SK-N-SH treated with all-trans-retinoic acid at 6 μM for 48 hours (cell line): ENCODE results near the gene ABCA7.

Source experiments
- ATAC-seq: fragments of 200-7000 bp; cut with Tn5 transposase; 3 replicates; pipeline ENCODE4 v1.9.1; 2020; ENCODE audit warnings: mild to moderate bottlenecking, moderate library complexity
- ARNTL ChIP-seq: fragments of 450-650 bp; formaldehyde crosslinking; IDR thresholded peaks from 2 replicates; pipeline ENCODE4 v1.5.0; 2020; ENCODE audit warnings: low read depth, mild to moderate bottlenecking, moderate library complexity, borderline replicate concordance
- BACH2 ChIP-seq: fragments of 250-450 bp; sonication (Bioruptor Pico); IDR thresholded peaks from 2 replicates; pipeline ENCODE4 v1.9.0; 2021; ENCODE audit warnings: mild to moderate bottlenecking, borderline replicate concordance
- CREB5 ChIP-seq: fragments of 250-450 bp; sonication (Bioruptor Pico); IDR thresholded peaks from 2 replicates; pipeline ENCODE4 v1.5.1; 2020; ENCODE audit warnings: low read depth, mild to moderate bottlenecking, moderate library complexity
- CSDC2 ChIP-seq: fragments of 250-450 bp; sonication (Bioruptor Pico); IDR thresholded peaks from 2 replicates; pipeline ENCODE4 v1.5.0; 2020; ENCODE audit warnings: mild to moderate bottlenecking, moderate library complexity
- CSRNP3 ChIP-seq: fragments of 250-450 bp; sonication (Bioruptor Pico); IDR thresholded peaks from 2 replicates; pipeline ENCODE4 v1.5.1; 2021; ENCODE audit warnings: mild to moderate bottlenecking, moderate library complexity
- GLIS3 ChIP-seq: fragments of 250-450 bp; sonication (Bioruptor Pico); IDR thresholded peaks from 2 replicates; pipeline ENCODE4 v1.5.0; 2020; ENCODE audit warnings: mild to moderate bottlenecking, moderate library complexity
- ISL1 ChIP-seq: fragments of 250-450 bp; sonication (Bioruptor Pico); IDR thresholded peaks from 2 replicates; pipeline ENCODE4 v2.1.2; 2022; ENCODE audit warnings: mild to moderate bottlenecking, moderate library complexity
- OSR1 ChIP-seq: fragments of 250-450 bp; sonication (Bioruptor Pico); IDR thresholded peaks from 2 replicates; pipeline ENCODE4 v1.8.0; 2022; ENCODE audit warnings: moderate library complexity, mild to moderate bottlenecking, inconsistent platforms
- PATZ1 ChIP-seq: fragments of 250-450 bp; sonication (Bioruptor Pico); IDR thresholded peaks from 2 replicates; pipeline ENCODE4 v1.8.0; 2020; ENCODE audit warnings: mild to moderate bottlenecking, moderate library complexity, borderline replicate concordance
- POU6F1 ChIP-seq: fragments of 250-450 bp; sonication (Bioruptor Pico); IDR thresholded peaks from 2 replicates; pipeline ENCODE4 v1.8.0; 2021; ENCODE audit warnings: low read depth, mild to moderate bottlenecking, moderate library complexity, borderline replicate concordance
- RARB ChIP-seq: fragments of 250-450 bp; sonication (Bioruptor Pico); IDR thresholded peaks from 2 replicates; pipeline ENCODE4 v1.8.0; 2021; ENCODE audit warnings: mild to moderate bottlenecking, moderate library complexity
- SNAI2 ChIP-seq: fragments of 250-450 bp; sonication (Bioruptor Pico); IDR thresholded peaks from 2 replicates; pipeline ENCODE4 v1.5.0; 2020; ENCODE audit warnings: mild to moderate bottlenecking, moderate library complexity
- TOX ChIP-seq: fragments of 250-450 bp; sonication (Bioruptor Pico); IDR thresholded peaks from 2 replicates; pipeline ENCODE4 v1.8.0; 2021; ENCODE audit warnings: mild to moderate bottlenecking, moderate library complexity, borderline replicate concordance
- TSHZ2 ChIP-seq: fragments of 250-450 bp; sonication (Bioruptor Pico); IDR thresholded peaks from 2 replicates; pipeline ENCODE4 v1.5.0; 2020; ENCODE audit warnings: mild to moderate bottlenecking, moderate library complexity
- ZC3H10 ChIP-seq: fragments of 250-450 bp; sonication (Bioruptor Pico); IDR thresholded peaks from 2 replicates; pipeline ENCODE4 v1.5.1; 2021; ENCODE audit warnings: mild to moderate bottlenecking, moderate library complexity
- ZFP3 ChIP-seq: fragments of 250-450 bp; sonication (Bioruptor Pico); IDR thresholded peaks from 2 replicates; pipeline ENCODE4 v1.5.0; 2020; ENCODE audit warnings: mild to moderate bottlenecking, moderate library complexity
- ZFP30 ChIP-seq: fragments of 450-650 bp; formaldehyde crosslinking; IDR thresholded peaks from 2 replicates; pipeline ENCODE4 v1.5.0; 2022; ENCODE audit warnings: mild to moderate bottlenecking, moderate library complexity
- ZNF565 ChIP-seq: fragments of 450-650 bp; formaldehyde crosslinking; conservative IDR thresholded peaks from 2 replicates; pipeline ENCODE4 v1.5.0; 2020; ENCODE audit warnings: low read depth, mild to moderate bottlenecking, moderate library complexity
- ZNF8 ChIP-seq: fragments of 450-650 bp; formaldehyde crosslinking; IDR thresholded peaks from 2 replicates; pipeline ENCODE4 v1.5.0; 2020; ENCODE audit warnings: mild to moderate bottlenecking, moderate library complexity

Gene ABCA7

GRCh38 chr19:1009041-1009980, 30.6 kb upstream of the ABCA7 start:
- no peak for ATAC-seq
- TF ChIP-seq ZNF565 (CRISPR knock-in tag) (no peak), SNAI2 (CRISPR knock-in tag) (no peak), ARNTL (CRISPR knock-in tag) (no peak), BACH2 (CRISPR knock-in tag) (no peak), ZC3H10 (CRISPR knock-in tag) (no peak), ZFP3 (CRISPR knock-in tag) (no peak), POU6F1 (no peak), ZNF8 (CRISPR knock-in tag) (no peak), PATZ1 (no peak), TSHZ2 (CRISPR knock-in tag) (no peak), CSRNP3 (CRISPR knock-in tag) (no peak), TOX (CRISPR knock-in tag) (no peak), ISL1 (CRISPR knock-in tag) (no peak), OSR1 (CRISPR knock-in tag) (no peak), GLIS3 (CRISPR knock-in tag) (no peak)

GRCh38 chr19:1009981-1010538, 29.8 kb upstream of the ABCA7 start:
- no peak for ATAC-seq
- TF ChIP-seq CREB5 (CRISPR knock-in tag) (no peak), ZNF8 (CRISPR knock-in tag) (no peak), CSRNP3 (CRISPR knock-in tag) (no peak), POU6F1 (no peak), CSDC2 (CRISPR knock-in tag) (no peak), GLIS3 (CRISPR knock-in tag) (no peak), ZFP30 (no peak), TSHZ2 (CRISPR knock-in tag) (no peak), ZFP3 (CRISPR knock-in tag) (no peak), PATZ1 (no peak), RARB (CRISPR knock-in tag) (no peak), OSR1 (CRISPR knock-in tag) (no peak), BACH2 (CRISPR knock-in tag) (no peak)
